GM23338 (cell line): ENCODE results near the gene ACOX2. TPM values are rescaled to one million over a fixed set of nuclear protein-coding genes. Genes with fewer than 3 reads are reported as not detected.

ENCODE experiments used
- ATAC-seq: fragments of 200-7000 bp; cut with Tn5 transposase; 3 replicates; pipeline ENCODE4 v1.9.1; 2020
- DNase-seq: peaks from one replicate; pipeline ENCODE4 v3.0.0-alpha.2; 2015; ENCODE audit warnings: low spot score
- H2AFZ ChIP-seq: fragments of 200-600 bp; sonication (generic); 2 replicates; pipeline ENCODE4 v1.8.0; 2016; ENCODE audit warnings: antibody characterized with exemption, mild to moderate bottlenecking, moderate library complexity
- H3F3A ChIP-seq: fragments of 200-600 bp; sonication (generic); replicated peaks from 2 replicates; pipeline ENCODE4 v1.8.0; 2017; ENCODE audit warnings: antibody characterized with exemption, mixed run types, low read depth
- H3K27ac ChIP-seq: fragments of 200-600 bp; sonication (generic); 2 replicates; pipeline ENCODE4 v1.6.1; 2016; ENCODE audit warnings: low read depth
- H3K27me3 ChIP-seq: fragments of 200-600 bp; sonication (generic); 2 replicates; pipeline ENCODE4 v1.8.0; 2016; ENCODE audit warnings: mild to moderate bottlenecking, mixed run types, moderate library complexity; ENCODE audit not compliant: insufficient read depth
- H3K36me3 ChIP-seq: fragments of 200-600 bp; sonication (generic); 2 replicates; pipeline ENCODE4 v1.8.0; 2016; ENCODE audit warnings: mild to moderate bottlenecking; ENCODE audit not compliant: insufficient read depth
- H3K4me1 ChIP-seq: fragments of 200-600 bp; sonication (generic); 2 replicates; pipeline ENCODE4 v1.8.0; 2016; ENCODE audit warnings: mild to moderate bottlenecking, moderate library complexity; ENCODE audit not compliant: insufficient read depth
- H3K4me2 ChIP-seq: fragments of 200-600 bp; sonication (generic); 2 replicates; pipeline ENCODE4 v1.7.1; 2017; ENCODE audit warnings: mixed run types
- H3K4me3 ChIP-seq: fragments of 200-600 bp; sonication (generic); 2 replicates; pipeline ENCODE4 v1.6.1; 2016; ENCODE audit warnings: mixed run types
- H3K79me2 ChIP-seq: fragments of 200-600 bp; sonication (generic); replicated peaks from 2 replicates; pipeline ENCODE4 v1.8.0; 2017; ENCODE audit warnings: mild to moderate bottlenecking; ENCODE audit not compliant: insufficient read depth
- H3K9me2 ChIP-seq: fragments of 200-600 bp; sonication (generic); 2 replicates; pipeline ENCODE4 v1.8.0; 2017; ENCODE audit not compliant: insufficient read depth
- H4K20me1 ChIP-seq: fragments of 200-600 bp; sonication (generic); replicated peaks from 2 replicates; pipeline ENCODE4 v1.8.0; 2017; ENCODE audit warnings: mild to moderate bottlenecking; ENCODE audit not compliant: insufficient read depth
- H3K27ac Mint-ChIP-seq: 2 replicates; pipeline ENCODE4 v1.8.0; 2020; ENCODE audit warnings: inconsistent platforms, mild to moderate bottlenecking, moderate library complexity, mixed read lengths
- H3K27me3 Mint-ChIP-seq: 3 replicates; pipeline ENCODE4 v1.8.0; 2022; ENCODE audit warnings: low read depth, mild to moderate bottlenecking, moderate library complexity, mixed read lengths, inconsistent platforms; ENCODE audit not compliant: insufficient read depth, poor library complexity
- H3K36me3 Mint-ChIP-seq: 3 replicates; pipeline ENCODE4 v1.8.0; 2021; ENCODE audit warnings: low read depth, mild to moderate bottlenecking, inconsistent platforms, moderate library complexity, mixed read lengths
- H3K4me1 Mint-ChIP-seq: 3 replicates; pipeline ENCODE4 v1.8.0; 2020; ENCODE audit warnings: mild to moderate bottlenecking, inconsistent platforms, mixed read lengths
- H3K4me3 Mint-ChIP-seq: 3 replicates; pipeline ENCODE4 v1.8.0; 2021; ENCODE audit warnings: moderate library complexity, mild to moderate bottlenecking, inconsistent platforms, mixed read lengths
- H3K9me3 Mint-ChIP-seq: 3 replicates; pipeline ENCODE4 v1.8.0; 2020; ENCODE audit warnings: moderate library complexity, mild to moderate bottlenecking, inconsistent platforms, mixed read lengths
- CREB1 ChIP-seq: fragments of 250-450 bp; sonication (Bioruptor Pico); IDR thresholded peaks from 2 replicates; pipeline ENCODE4 v1.5.0; 2020; ENCODE audit warnings: low read depth, mild to moderate bottlenecking, moderate library complexity
- CTCF ChIP-seq, 2 experiments: fragments of 200-600 bp in 1 of 2; sonication (generic) in 1 of 2; conservative IDR thresholded peaks; 2 replicates each; pipeline versions ENCODE4 v1.5.1 to v1.6.1; 2016 to 2017; ENCODE audit warnings: antibody characterized with exemption in 2 of 2, low read depth in 2 of 2, mild to moderate bottlenecking in 2 of 2, moderate library complexity in 1 of 2
- EZH2phosphoT487 ChIP-seq: fragments of 200-600 bp; sonication (generic); IDR thresholded peaks from one replicate; pipeline ENCODE4 v1.8.1; 2018; ENCODE audit warnings: antibody characterized with exemption; ENCODE audit not compliant: unreplicated experiment
- JUNB ChIP-seq: IDR thresholded peaks from one replicate; pipeline ENCODE4 v1.6.1; 2016; ENCODE audit warnings: antibody characterized with exemption; ENCODE audit not compliant: unreplicated experiment
- NANOG ChIP-seq: IDR thresholded peaks from 2 replicates; pipeline ENCODE4 v1.6.1; 2016; ENCODE audit warnings: antibody characterized with exemption, borderline replicate concordance
- STAT1 ChIP-seq: IDR thresholded peaks from one replicate; pipeline ENCODE4 v1.6.1; 2016; ENCODE audit warnings: antibody characterized with exemption; ENCODE audit not compliant: unreplicated experiment
- ZNF114 ChIP-seq: fragments of 250-450 bp; sonication (Bioruptor Pico); IDR thresholded peaks from 2 replicates; pipeline ENCODE4 v1.5.0; 2020; ENCODE audit warnings: mild to moderate bottlenecking, moderate library complexity
- ZNF331 ChIP-seq: fragments of 250-450 bp; sonication (Bioruptor Pico); IDR thresholded peaks from 2 replicates; pipeline ENCODE4 v1.5.0; 2020; ENCODE audit warnings: low read depth, mild to moderate bottlenecking, moderate library complexity
- ZNF462 ChIP-seq: fragments of 250-450 bp; sonication (Bioruptor Pico); IDR thresholded peaks from 2 replicates; pipeline ENCODE4 v1.5.0; 2020; ENCODE audit warnings: mild to moderate bottlenecking, moderate library complexity
- long read RNA-seq: library from polyadenylated mRNA; unstranded; transcript quantifications from one replicate; pipeline ENCODE4 v2.0.0, GENCODE V29; 2020; ENCODE audit not compliant: unreplicated experiment
- polyA plus RNA-seq: library from polyadenylated mRNA; unstranded; fragments of >200 nt; fragmentation: Nextera tagmentation; extraction: Ambion mirVana; gene quantifications from 2 replicates; pipeline ENCODE4 v1.2.1, GENCODE V29; 2016
- total RNA-seq: library from RNA; depleted of rRNA; stranded (reverse); fragments of >200 nt; shearing (Covaris generic); gene quantifications from 2 replicates; pipeline ENCODE4 v1.2.3, GENCODE V29; 2014; rRNA removed

The ACOX2 gene
- total RNA-seq: 0.31 and 1.1 TPM in 2 replicates
- 1.9 and 2.9 TPM in 2 replicates for polyA plus RNA-seq
- long read RNA-seq: 0 reads

GRCh38 chr3:58536501-58537411 lies at the start of gene ACOX2:
ACOX2 (minus strand) TSS chr3:58537190; CDS start chr3:58535106, 2,084 bp downstream.
- Histone ChIP-seq H3K9me2 (no peaks in the 10 kb centered on the region), H4K20me1 (no peaks in the 10 kb centered on the region), H3K27ac (no peak within 1 kb of the TSS), H3K36me3 (no peaks in the 10 kb centered on the region), H3K27me3 (no peaks in the 10 kb centered on the region), H3K4me2 (no peak within 1 kb of the TSS), H3K4me1 (no peaks in the 10 kb centered on the region), H2AFZ (peak within 1 kb of the TSS; percentile 56; the same call in 1 of the 2 replicates), H3F3A (no peaks in the 10 kb centered on the region), H3K4me3 (no peak within 1 kb of the TSS), H3K79me2 (no peaks in the 10 kb centered on the region)
- no peak within 1 kb of the TSS for H3K4me3 Mint-ChIP-seq
- no peak for DNase-seq
- H3K27ac Mint-ChIP-seq: no peak within 1 kb of the TSS
- H3K9me3 Mint-ChIP-seq: no peaks in the 10 kb centered on the region
- peak; percentile 26; the same call in 2 of the 3 replicates for ATAC-seq
- H3K36me3 Mint-ChIP-seq: no peaks in the 10 kb centered on the region
- H3K27me3 Mint-ChIP-seq: peaks cover 7% of the 10 kb centered on the region
- TF ChIP-seq ZNF331: no peak
- H3K4me1 Mint-ChIP-seq: peaks cover 17% of the 10 kb centered on the region

GRCh38 chr3:58585994-58586393 lies 49.0 kb upstream of the ACOX2 start:
- H3K4me2 ChIP-seq: peak overlapping the region; percentile 82
- TF ChIP-seq ZNF114 (CRISPR knock-in tag) (no peak), EZH2phosphoT487 (no peak), ZNF331 (no peak), NANOG (no peak), STAT1 (no peak), JUNB (no peak), CTCF (conservative IDR thresholded peaks at IDR 0.05; ENCODE audit: low read depth in 2 of 2) (no peak), ZNF462 (CRISPR knock-in tag) (no peak), CREB1 (CRISPR knock-in tag) (no peak)

More at GRCh38 chr3:58585994-58586393, 49.0 kb upstream of the ACOX2 start:
- no peak for DNase-seq
- no peaks in the 10 kb centered on the region for H3K79me2 ChIP-seq
- H3F3A ChIP-seq: 0 out of 2 replicates have a peak, but pooled peaks cover 7% of the 10 kb centered on the region
- H3K9me2 ChIP-seq: no peaks in the 10 kb centered on the region
- peak overlapping the region; percentile 92; the same call in 1 of the 2 replicates for H2AFZ ChIP-seq
- Mint-ChIP-seq H3K27me3 (peaks cover 46% of the 10 kb centered on the region), H3K27ac (no peak overlapping the region), H3K9me3 (peaks cover 7% of the 10 kb centered on the region), H3K4me3 (peak overlapping the region; percentile 63), H3K36me3 (peaks cover 6% of the 10 kb centered on the region; the same call in 2 of the 3 replicates), H3K4me1 (peaks cover 34% of the 10 kb centered on the region)
- peak overlapping the region; percentile 63 for H3K4me3 ChIP-seq
- H3K36me3 ChIP-seq: no peaks in the 10 kb centered on the region
- peaks cover 35% of the 10 kb centered on the region for H3K4me1 ChIP-seq
- H3K27me3 ChIP-seq: peaks cover 39% of the 10 kb centered on the region
- H3K27ac ChIP-seq: no peak overlapping the region
- H4K20me1 ChIP-seq: no peaks in the 10 kb centered on the region
- ATAC-seq: peak; percentile 2; the same call in 2 of the 3 replicates
